IPS-18a (cell line): Measurements from ENCODE around the gene IFNA8.

Experiments
- H3K27ac ChIP-seq: one replicate; pipeline ENCODE4 v1.5.1; 2013; ENCODE audit warnings: low read length
- H3K27me3 ChIP-seq: one replicate; pipeline ENCODE4 v1.6.1; 2013; ENCODE audit warnings: mild to moderate bottlenecking, low read length; ENCODE audit not compliant: control insufficient read depth, insufficient read depth
- H3K36me3 ChIP-seq: one replicate; pipeline ENCODE4 v1.6.1; 2013; ENCODE audit warnings: low read depth, low read length; ENCODE audit not compliant: control insufficient read depth
- H3K4me1 ChIP-seq: one replicate; pipeline ENCODE4 v1.6.1; 2013; ENCODE audit warnings: low read depth, low read length; ENCODE audit not compliant: control insufficient read depth
- H3K4me3 ChIP-seq: one replicate; pipeline ENCODE4 v1.5.1; 2013; ENCODE audit warnings: low read length
- H3K9ac ChIP-seq: one replicate; pipeline ENCODE4 v1.6.1; 2013; ENCODE audit warnings: mild to moderate bottlenecking, low read length, moderate library complexity
- H3K9me3 ChIP-seq: one replicate; pipeline ENCODE4 v1.6.1; 2013; ENCODE audit warnings: low read depth, low read length; ENCODE audit not compliant: control insufficient read depth

IFNA8 gene

GRCh38 chr9:21399956-21400355 lies 9.0 kb upstream of the IFNA8 start:
- Histone ChIP-seq H3K9ac (no peak overlapping the region), H3K36me3 (no peaks in the 10 kb centered on the region), H3K4me1 (no peaks in the 10 kb centered on the region), H3K4me3 (no peak overlapping the region), H3K9me3 (no peaks in the 10 kb centered on the region), H3K27ac (no peak overlapping the region), H3K27me3 (peaks cover 65% of the 10 kb centered on the region)

- Histone ChIP-seq H3K4me3 (peak overlapping the region; percentile 83), H3K4me1 (no peaks in the 10 kb centered on the region), H3K27me3 (peaks cover 38% of the 10 kb centered on the region), H3K9me3 (no peaks in the 10 kb centered on the region), H3K36me3 (no peaks in the 10 kb centered on the region), H3K27ac (no peak overlapping the region), H3K9ac (peak overlapping the region; percentile 17)
Measured at GRCh38 chr9:21402386-21403251, 6.3 kb upstream of the IFNA8 start.

GRCh38 chr9:21404146-21404545 lies 4.8 kb upstream of the IFNA8 start:
- no peak overlapping the region for H3K9ac ChIP-seq
- no peaks in the 10 kb centered on the region for H3K9me3 ChIP-seq
- no peaks in the 10 kb centered on the region for H3K4me1 ChIP-seq
- peaks cover 33% of the 10 kb centered on the region for H3K27me3 ChIP-seq
- no peak overlapping the region for H3K27ac ChIP-seq
- H3K4me3 ChIP-seq = no peak overlapping the region
- H3K36me3 ChIP-seq = no peaks in the 10 kb centered on the region

DNA sequence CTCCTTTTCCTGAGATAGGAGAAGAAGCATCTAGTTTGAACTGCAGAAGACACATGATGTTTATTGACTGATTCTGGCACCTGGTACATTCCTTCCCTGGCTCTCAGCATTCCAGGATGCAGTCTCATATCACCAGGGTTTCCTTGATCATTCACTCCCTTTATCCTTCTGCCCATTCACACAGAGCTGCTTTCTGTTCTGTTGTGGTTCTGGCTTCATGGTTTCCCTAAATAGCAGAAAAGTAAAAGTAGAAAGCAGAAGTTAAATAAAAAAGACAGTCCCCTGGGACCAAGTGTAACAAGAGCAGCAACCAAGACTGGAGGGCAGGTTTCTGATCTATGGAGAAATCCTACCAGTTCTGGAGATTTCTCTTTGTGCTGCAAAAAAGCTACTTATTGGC lies 3.2 kb downstream of the IFNA8 start:
- no peak overlapping the region for H3K4me3 ChIP-seq
- no peaks in the 10 kb centered on the region for H3K9me3 ChIP-seq
- no peaks in the 10 kb centered on the region for H3K36me3 ChIP-seq
- H3K27me3 ChIP-seq = no peaks in the 10 kb centered on the region
- no peak overlapping the region for H3K9ac ChIP-seq
- H3K4me1 ChIP-seq = no peaks in the 10 kb centered on the region
- H3K27ac ChIP-seq = no peak overlapping the region

DNA sequence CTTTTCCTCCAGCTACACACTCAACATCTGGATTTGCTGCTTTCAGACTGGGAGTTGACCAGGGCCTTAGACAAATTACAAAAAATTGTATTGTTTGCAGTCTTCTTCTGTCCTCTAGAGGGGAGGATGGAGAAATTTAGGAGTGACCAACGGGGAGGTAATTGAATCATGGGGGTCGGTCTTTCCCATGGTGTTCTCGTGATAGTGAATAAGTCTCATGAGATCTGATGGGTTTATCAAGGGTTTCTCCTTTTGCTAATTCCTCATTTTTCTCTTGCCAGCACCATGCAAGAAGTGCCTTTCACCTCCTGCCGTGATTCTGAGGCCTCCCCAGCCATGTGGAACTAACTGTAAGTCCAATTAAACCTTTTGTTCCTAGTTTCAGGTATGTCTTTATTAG lies 4.2 kb downstream of the IFNA8 start:
- H3K36me3 ChIP-seq = no peaks in the 10 kb centered on the region
- no peaks in the 10 kb centered on the region for H3K9me3 ChIP-seq
- no peaks in the 10 kb centered on the region for H3K27me3 ChIP-seq
- no peak overlapping the region for H3K4me3 ChIP-seq
- no peaks in the 10 kb centered on the region for H3K4me1 ChIP-seq
- no peak overlapping the region for H3K9ac ChIP-seq
- H3K27ac ChIP-seq = no peak overlapping the region

GRCh38 chr9:21413624-21414023 lies 4.7 kb downstream of the IFNA8 start:
- Histone ChIP-seq H3K4me1 (no peaks in the 10 kb centered on the region), H3K4me3 (no peak overlapping the region), H3K9me3 (no peaks in the 10 kb centered on the region), H3K27me3 (no peaks in the 10 kb centered on the region), H3K9ac (no peak overlapping the region), H3K27ac (no peak overlapping the region), H3K36me3 (no peaks in the 10 kb centered on the region)

- Histone ChIP-seq H3K9me3 (no peaks in the 10 kb centered on the region), H3K27ac (no peak overlapping the region), H3K9ac (no peak overlapping the region), H3K4me1 (no peaks in the 10 kb centered on the region), H3K4me3 (no peak overlapping the region), H3K36me3 (no peaks in the 10 kb centered on the region), H3K27me3 (no peaks in the 10 kb centered on the region)
Measured at GRCh38 chr9:21414220-21414940, 5.5 kb downstream of the IFNA8 start.

DNA sequence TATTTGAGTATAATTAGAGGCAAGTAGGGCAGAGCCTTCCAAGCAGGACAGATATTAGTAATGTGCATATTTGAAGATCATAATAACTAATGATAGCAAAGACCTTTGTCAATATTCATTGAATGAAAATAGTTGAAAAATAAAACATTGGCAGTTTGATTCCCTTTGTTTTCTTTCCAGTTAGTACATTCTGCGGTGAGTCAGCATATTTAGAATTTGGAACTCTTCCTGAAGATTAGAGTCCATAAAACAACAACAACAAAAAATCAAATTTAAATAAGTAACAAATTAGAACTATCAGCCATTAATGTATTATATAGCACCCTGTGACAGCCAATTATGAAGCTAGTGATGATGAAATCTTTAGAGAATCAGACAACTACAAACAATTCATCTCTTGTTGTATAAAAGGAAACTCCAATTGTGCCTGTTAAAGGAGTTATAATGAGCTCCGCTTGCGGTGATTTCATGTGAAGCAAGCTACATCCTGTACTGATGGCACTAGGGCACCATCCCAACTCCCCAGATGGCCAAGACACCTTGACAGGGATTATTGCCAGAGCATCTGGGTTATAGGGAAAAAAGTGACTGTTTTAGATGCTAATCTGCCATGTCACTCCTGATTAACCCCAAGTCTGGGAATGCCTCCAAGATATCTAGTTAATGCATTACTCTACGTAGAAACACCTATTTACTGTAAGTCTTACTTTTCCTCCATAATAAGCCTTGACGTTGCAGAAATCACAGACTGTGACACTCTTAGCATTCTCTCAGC lies 6.8 kb downstream of the IFNA8 start:
- no peak overlapping the region for H3K9ac ChIP-seq
- H3K4me3 ChIP-seq = no peak overlapping the region
- H3K27me3 ChIP-seq = no peaks in the 10 kb centered on the region
- H3K27ac ChIP-seq = no peak overlapping the region
- no peaks in the 10 kb centered on the region for H3K9me3 ChIP-seq
- H3K4me1 ChIP-seq = no peaks in the 10 kb centered on the region
- no peaks in the 10 kb centered on the region for H3K36me3 ChIP-seq

GRCh38 chr9:21428235-21428634 lies 19.3 kb downstream of the IFNA8 start:
- Histone ChIP-seq H3K27me3 (no peaks in the 10 kb centered on the region), H3K4me3 (no peak overlapping the region), H3K27ac (no peak overlapping the region), H3K9ac (no peak overlapping the region), H3K36me3 (no peaks in the 10 kb centered on the region), H3K9me3 (no peaks in the 10 kb centered on the region), H3K4me1 (peaks cover 14% of the 10 kb centered on the region)

DNA sequence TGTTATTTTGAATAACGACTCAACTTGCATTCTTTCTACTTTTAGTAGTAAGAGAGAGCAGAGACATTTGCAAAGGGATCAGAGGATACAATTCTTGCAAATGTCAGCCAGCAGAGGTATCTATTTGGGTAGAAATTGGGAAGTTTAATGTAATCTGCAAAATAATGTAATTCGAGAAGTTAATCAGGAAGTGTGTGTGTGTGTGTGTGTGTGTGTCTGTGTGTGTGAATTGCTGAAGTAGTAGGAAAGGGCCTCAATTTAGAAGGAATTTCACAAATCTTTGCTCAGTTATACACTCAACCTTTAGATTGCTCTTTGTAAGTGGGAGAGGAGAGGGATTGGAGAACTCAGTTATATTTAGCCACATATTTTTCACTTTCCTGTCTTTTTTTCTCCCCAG lies 20.3 kb downstream of the IFNA8 start:
- Histone ChIP-seq H3K36me3 (no peaks in the 10 kb centered on the region), H3K27me3 (no peaks in the 10 kb centered on the region), H3K27ac (no peak overlapping the region), H3K4me1 (peaks cover 14% of the 10 kb centered on the region), H3K9ac (no peak overlapping the region), H3K9me3 (no peaks in the 10 kb centered on the region), H3K4me3 (no peak overlapping the region)

DNA sequence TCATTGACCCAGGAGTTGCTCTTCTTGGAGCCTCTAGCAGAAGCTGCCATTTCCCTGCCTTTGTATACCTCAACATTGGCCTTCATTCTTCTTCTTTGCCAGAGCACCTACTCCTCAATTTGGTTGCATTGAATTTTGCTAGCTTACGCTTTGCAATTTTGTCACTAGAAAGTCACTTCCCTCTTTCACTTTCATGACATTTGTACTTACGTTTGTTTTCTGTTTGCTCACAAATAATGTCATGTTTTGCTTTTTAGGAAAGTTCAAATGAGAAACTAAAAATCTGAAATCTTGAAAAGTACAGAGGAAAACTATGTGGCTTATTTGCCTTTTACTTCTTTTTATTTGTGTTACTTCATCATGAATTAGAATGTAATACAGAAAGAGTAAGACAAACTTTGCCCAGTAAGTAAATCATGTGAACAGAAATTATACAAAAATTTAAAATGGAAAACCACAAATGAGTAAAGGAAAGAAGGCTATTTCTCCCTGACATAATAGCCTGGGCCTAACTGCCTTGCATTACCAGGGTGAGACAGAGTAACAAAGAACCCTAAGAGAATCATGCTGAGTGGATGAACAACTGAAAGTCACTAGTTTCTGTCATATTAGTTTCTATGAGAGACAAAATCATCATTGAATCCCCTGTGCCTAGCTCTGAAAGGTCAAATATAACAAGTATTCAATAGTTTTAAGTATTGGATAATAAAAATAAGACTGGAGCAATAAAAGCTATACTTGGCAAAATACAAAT lies 23.9 kb downstream of the IFNA8 start:
- H3K4me3 ChIP-seq = no peak overlapping the region
- no peaks in the 10 kb centered on the region for H3K36me3 ChIP-seq
- H3K4me1 ChIP-seq = peaks cover 14% of the 10 kb centered on the region
- no peak overlapping the region for H3K9ac ChIP-seq
- H3K27me3 ChIP-seq = no peaks in the 10 kb centered on the region
- no peak overlapping the region for H3K27ac ChIP-seq
- H3K9me3 ChIP-seq = no peaks in the 10 kb centered on the region
